Lung (tissue), 12 donors: Measurements from ENCODE around the gene CLDND2. TPM values are rescaled to one million over a fixed set of nuclear protein-coding genes. Genes with fewer than 3 reads are reported as not detected.

Experiments used
- ATAC-seq: fragments of 200-7000 bp; cut with Tn5 transposase; one replicate; pipeline ENCODE4 v1.9.1; 2020; ENCODE audit warnings: moderate number of reproducible peaks; ENCODE audit not compliant: insufficient read depth, low FRiP score
- DNase-seq, 3 donors: peaks; one replicate each; pipeline ENCODE4 v3.0.0-alpha.2; 2013 to 2017
- H3K27ac ChIP-seq, 2 donors: one replicate each; pipeline ENCODE4 v1.5.1; 2013; ENCODE audit warnings: mild to moderate bottlenecking in 2 of 2, moderate library complexity in 2 of 2, control low read depth in 1 of 2, inconsistent platforms in 1 of 2, low read depth in 1 of 2, low read length in 1 of 2
- H3K27me3 ChIP-seq, 3 donors: one replicate each; pipeline ENCODE4 v1.5.1; 2013; ENCODE audit warnings: low read length in 2 of 3; ENCODE audit not compliant: control insufficient read depth in 3 of 3, insufficient read depth in 3 of 3
- H3K36me3 ChIP-seq, 4 donors: one replicate each; pipeline ENCODE4 v1.5.1; 2013; ENCODE audit warnings: low read length in 4 of 4, mild to moderate bottlenecking in 1 of 4, moderate library complexity in 1 of 4; ENCODE audit not compliant: control insufficient read depth in 4 of 4, insufficient read depth in 4 of 4
- H3K4me1 ChIP-seq, 5 donors: one replicate each; pipeline ENCODE4 v1.5.1; 2013; ENCODE audit warnings: low read length in 5 of 5, mild to moderate bottlenecking in 2 of 5, moderate library complexity in 1 of 5; ENCODE audit not compliant: control insufficient read depth in 5 of 5, insufficient read depth in 5 of 5
- H3K4me3 ChIP-seq: one replicate; pipeline ENCODE4 v1.5.1; 2013; ENCODE audit warnings: mild to moderate bottlenecking, control low read depth, moderate library complexity
- H3K9ac ChIP-seq, 2 donors: one replicate each; pipeline ENCODE4 v1.5.1; 2013; ENCODE audit warnings: low read length in 2 of 2, control low read depth in 1 of 2; ENCODE audit not compliant: insufficient read depth in 1 of 2
- H3K9me3 ChIP-seq, 4 donors: one replicate each; pipeline ENCODE4 v1.5.1; 2013; ENCODE audit warnings: low read length in 3 of 4, mild to moderate bottlenecking in 1 of 4, moderate library complexity in 1 of 4; ENCODE audit not compliant: control insufficient read depth in 4 of 4, insufficient read depth in 3 of 4
- WGBS, 2 donors: extraction: QIAGEN DNeasy Blood & Tissue Kit; methylation state at CpG; one replicate each; pipeline ENCODE4 v1.1.7; 2013; 5-methylcytosine and 5-hydroxymethylcytosine counted together
- polyA plus RNA-seq, 2 donors: library from polyadenylated mRNA; stranded (reverse); fragments of 200-250 nt; gene quantifications; one replicate each; pipeline ENCODE4 v1.2.1, GENCODE V29; 2013
- total RNA-seq, 2 donors: library from RNA; depleted of rRNA in 1 of 2; stranded (reverse); fragments of >200 nt in 1 of 2; gene quantifications; one replicate each; pipeline ENCODE4 v1.2.1, GENCODE V29; 2014 to 2021
- TF ChIP-seq, protein P1 (sequence below): IDR thresholded peaks from 2 replicates; pipeline ENCODE4 v1.5.1; 2012; ENCODE audit warnings: mild to moderate bottlenecking; ENCODE audit errors: control extremely low read depth, extremely low read depth
- donor health status: control.
- donor health status: control.
- donor health status: Bipolar disorder and iron deficiency.
- donor health status: healthy.
- donor health status: DM: yes; HTN: yes; CAD: no.

The CLDND2 gene
- total and polyA plus RNA-seq, 4 donors: 0.45 to 0.92 (median 0.66) TPM; not detected in 1

GRCh38 chr19:51356159-51356801 lies 12.5 kb downstream of the CLDND2 start:
- Histone ChIP-seq H3K27me3 (no peaks in the 10 kb centered on the region), H3K4me3 (no peak overlapping the region), H3K4me1 (peaks cover 0 to 6% (median 0%) of the 10 kb centered on the region in 5 donors), H3K9ac (no peak overlapping the region), H3K27ac (no peak overlapping the region), H3K9me3 (no peaks in the 10 kb centered on the region), H3K36me3 (peaks cover 0 to 14% (median 7%) of the 10 kb centered on the region in 4 donors)
- WGBS, 2 donors: 97 to 98% methylated on average over 10 of the region's 10 CpGs
- ATAC-seq (no peak), DNase-seq (no peak)
- TF ChIP-seq, protein P1, sequence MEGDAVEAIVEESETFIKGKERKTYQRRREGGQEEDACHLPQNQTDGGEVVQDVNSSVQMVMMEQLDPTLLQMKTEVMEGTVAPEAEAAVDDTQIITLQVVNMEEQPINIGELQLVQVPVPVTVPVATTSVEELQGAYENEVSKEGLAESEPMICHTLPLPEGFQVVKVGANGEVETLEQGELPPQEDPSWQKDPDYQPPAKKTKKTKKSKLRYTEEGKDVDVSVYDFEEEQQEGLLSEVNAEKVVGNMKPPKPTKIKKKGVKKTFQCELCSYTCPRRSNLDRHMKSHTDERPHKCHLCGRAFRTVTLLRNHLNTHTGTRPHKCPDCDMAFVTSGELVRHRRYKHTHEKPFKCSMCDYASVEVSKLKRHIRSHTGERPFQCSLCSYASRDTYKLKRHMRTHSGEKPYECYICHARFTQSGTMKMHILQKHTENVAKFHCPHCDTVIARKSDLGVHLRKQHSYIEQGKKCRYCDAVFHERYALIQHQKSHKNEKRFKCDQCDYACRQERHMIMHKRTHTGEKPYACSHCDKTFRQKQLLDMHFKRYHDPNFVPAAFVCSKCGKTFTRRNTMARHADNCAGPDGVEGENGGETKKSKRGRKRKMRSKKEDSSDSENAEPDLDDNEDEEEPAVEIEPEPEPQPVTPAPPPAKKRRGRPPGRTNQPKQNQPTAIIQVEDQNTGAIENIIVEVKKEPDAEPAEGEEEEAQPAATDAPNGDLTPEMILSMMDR: no peak

GRCh38 chr19:51354742-51355148 lies 14.1 kb downstream of the CLDND2 start:
- Histone ChIP-seq H3K9me3 (no peaks in the 10 kb centered on the region), H3K27me3 (no peaks in the 10 kb centered on the region), H3K36me3 (peaks cover 0 to 26% (median 13%) of the 10 kb centered on the region in 4 donors), H3K27ac (no peak overlapping the region), H3K4me3 (no peak overlapping the region), H3K9ac (no peak overlapping the region), H3K4me1 (peaks cover 0 to 6% (median 0%) of the 10 kb centered on the region in 5 donors)
- ATAC-seq (no peak), DNase-seq (peak; percentile 65 to 81 (median 74))
- 69 to 75% methylated on average over 8 of the region's 8 CpGs for WGBS, 2 donors
- TF ChIP-seq, protein P1: no peak

- 75 to 79% methylated on average over 12 of the region's 12 CpGs for WGBS, 2 donors
- Histone ChIP-seq H3K4me1 (peaks cover 0 to 6% (median 0%) of the 10 kb centered on the region in 5 donors), H3K9ac (no peak overlapping the region), H3K27ac (no peak overlapping the region), H3K4me3 (no peak overlapping the region), H3K9me3 (no peaks in the 10 kb centered on the region), H3K36me3 (peaks cover 0 to 26% (median 13%) of the 10 kb centered on the region in 4 donors), H3K27me3 (no peaks in the 10 kb centered on the region)
- ATAC-seq (no peak), DNase-seq (peak in 2 of 3 donors; percentile 9 to 25)
- TF ChIP-seq, protein P1: no peak
Observed at GRCh38 chr19:51354103-51354741, 14.6 kb downstream of the CLDND2 start.
